HCT116 (cell line): ENCODE data around the gene RGS17.

Experiments
- CTCF ChIP-seq, 3 experiments: fragments of 200-600 bp in 1 of 3; sonication (generic) in 1 of 3; IDR thresholded peaks in 2 of 3; conservative IDR thresholded peaks in 1 of 3; 2 replicates each; pipeline ENCODE4 v1.5.1; 2012 to 2017; ENCODE audit warnings: low read depth in 2 of 3, low read length in 2 of 3, antibody characterized with exemption in 1 of 3, borderline replicate concordance in 1 of 3, control low read depth in 1 of 3, mild to moderate bottlenecking in 1 of 3, mixed read lengths in 1 of 3, mixed run types in 1 of 3, moderate library complexity in 1 of 3; ENCODE audit not compliant: insufficient read depth in 1 of 3
- ELF1 ChIP-seq: IDR thresholded peaks from 2 replicates; pipeline ENCODE4 v1.6.1; 2012; ENCODE audit warnings: low read depth, borderline replicate concordance
- EZH2phosphoT487 ChIP-seq: fragments of 200-600 bp; IDR thresholded peaks from 2 replicates; pipeline ENCODE4 v1.6.1; 2018; ENCODE audit warnings: antibody characterized with exemption, borderline replicate concordance
- FOSL1 ChIP-seq: IDR thresholded peaks from 2 replicates; pipeline ENCODE4 v1.6.1; 2012; ENCODE audit warnings: low read depth
- POLR2A ChIP-seq: IDR thresholded peaks from 2 replicates; pipeline ENCODE4 v1.7.0; 2011; ENCODE audit warnings: borderline replicate concordance; ENCODE audit not compliant: insufficient read depth, insufficient read length; ENCODE audit errors: extremely low read depth
- REST ChIP-seq: IDR thresholded peaks from 2 replicates; pipeline ENCODE4 v1.6.1; 2012; ENCODE audit warnings: low read depth
- SIN3A ChIP-seq: IDR thresholded peaks from 2 replicates; pipeline ENCODE4 v1.6.1; 2012; ENCODE audit warnings: low read depth

- no peak for TF ChIP-seq CTCF (IDR thresholded peaks at IDR 0.05 in 2 of 3, conservative IDR thresholded peaks at IDR 0.05 in 1 of 3; ENCODE audit: borderline replicate concordance in 1 of 3, insufficient read depth in 1 of 3, low read depth in 2 of 3, low read length in 2 of 3)
- no peak for TF ChIP-seq FOSL1
- no peak for TF ChIP-seq SIN3A
- no peak for TF ChIP-seq REST
- TF ChIP-seq POLR2A: no peak
- TF ChIP-seq EZH2phosphoT487: no peak
- no peak for TF ChIP-seq ELF1
Observed at GRCh38 chr6:153065222-153065621, 65.9 kb downstream of the RGS17 start.
